ENCODE data around the gene TKTL2.

DNA sequence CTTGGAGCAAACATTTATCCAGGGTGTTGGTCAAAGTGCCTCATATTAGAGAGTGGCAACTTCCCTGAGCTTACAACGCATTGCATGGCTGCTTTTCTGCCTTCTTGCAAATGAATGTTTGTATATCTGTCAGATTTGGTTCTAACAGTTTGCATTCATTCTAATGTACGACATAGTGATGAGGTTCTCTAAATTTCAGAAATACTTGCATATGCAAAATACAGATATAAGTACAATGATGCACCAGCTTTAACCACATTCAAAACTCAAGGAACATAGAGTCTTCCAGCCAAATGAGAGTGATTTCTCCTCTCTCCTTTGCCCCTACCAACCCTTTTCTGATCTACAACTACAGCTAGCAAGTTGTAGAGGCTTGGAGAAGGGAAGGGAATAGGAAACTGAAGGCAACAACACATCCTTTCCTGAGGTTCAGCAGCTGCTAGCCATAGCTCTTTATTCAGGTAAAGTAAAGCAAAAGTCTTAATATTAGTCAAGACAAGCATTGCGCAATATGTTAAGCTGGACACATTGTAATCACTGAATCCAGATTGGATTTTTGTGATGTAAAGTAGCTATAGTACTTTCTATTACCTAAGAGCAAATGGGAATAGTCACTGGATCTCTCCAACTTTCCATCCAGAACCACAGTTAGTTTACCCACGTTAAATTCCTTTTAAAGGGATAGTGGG is 6.3 kb downstream of the TKTL2 start:
- TF ChIP-seq, protein P1, sequence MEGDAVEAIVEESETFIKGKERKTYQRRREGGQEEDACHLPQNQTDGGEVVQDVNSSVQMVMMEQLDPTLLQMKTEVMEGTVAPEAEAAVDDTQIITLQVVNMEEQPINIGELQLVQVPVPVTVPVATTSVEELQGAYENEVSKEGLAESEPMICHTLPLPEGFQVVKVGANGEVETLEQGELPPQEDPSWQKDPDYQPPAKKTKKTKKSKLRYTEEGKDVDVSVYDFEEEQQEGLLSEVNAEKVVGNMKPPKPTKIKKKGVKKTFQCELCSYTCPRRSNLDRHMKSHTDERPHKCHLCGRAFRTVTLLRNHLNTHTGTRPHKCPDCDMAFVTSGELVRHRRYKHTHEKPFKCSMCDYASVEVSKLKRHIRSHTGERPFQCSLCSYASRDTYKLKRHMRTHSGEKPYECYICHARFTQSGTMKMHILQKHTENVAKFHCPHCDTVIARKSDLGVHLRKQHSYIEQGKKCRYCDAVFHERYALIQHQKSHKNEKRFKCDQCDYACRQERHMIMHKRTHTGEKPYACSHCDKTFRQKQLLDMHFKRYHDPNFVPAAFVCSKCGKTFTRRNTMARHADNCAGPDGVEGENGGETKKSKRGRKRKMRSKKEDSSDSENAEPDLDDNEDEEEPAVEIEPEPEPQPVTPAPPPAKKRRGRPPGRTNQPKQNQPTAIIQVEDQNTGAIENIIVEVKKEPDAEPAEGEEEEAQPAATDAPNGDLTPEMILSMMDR (conservative IDR thresholded peaks at IDR 0.05; ENCODE audit: low read depth, low read length): no peak
- TF ChIP-seq EZH2 (IDR thresholded peaks at IDR 0.05; ENCODE audit: borderline replicate concordance, low read depth, low read length, poor library complexity, severe bottlenecking): no peak

Measured in A673 (cell line).